Fibroblast of lung (primary cell): Measurements from ENCODE around the gene HSD17B8. TPM values are rescaled to one million over a fixed set of nuclear protein-coding genes. Genes with fewer than 3 reads are reported as not detected.

ENCODE experiments used
- DNase-seq, 2 donors: peaks; one replicate each; pipeline versions ENCODE4 v3.0.0 to v3.0.0-alpha.2; 2010; ENCODE audit warnings: low read depth in 2 of 2
- H2AFZ ChIP-seq: 2 replicates; pipeline ENCODE4 v1.5.1; 2012; ENCODE audit warnings: low read length, control low read depth, inconsistent platforms
- H3K27ac ChIP-seq: 2 replicates; pipeline ENCODE4 v1.5.1; 2011; ENCODE audit warnings: low read length, control low read depth; ENCODE audit not compliant: insufficient read depth
- H3K27me3 ChIP-seq: 2 replicates; pipeline ENCODE4 v1.5.1; 2011; ENCODE audit warnings: mild to moderate bottlenecking, low read length; ENCODE audit not compliant: control insufficient read depth, insufficient read depth
- H3K36me3 ChIP-seq: 2 replicates; pipeline ENCODE4 v1.5.1; 2011; ENCODE audit warnings: low read length; ENCODE audit not compliant: control insufficient read depth, insufficient read depth
- H3K4me1 ChIP-seq: 2 replicates; pipeline ENCODE4 v1.5.1; 2011; ENCODE audit warnings: low read length; ENCODE audit not compliant: control insufficient read depth, insufficient read depth; ENCODE audit errors: extremely low read depth
- H3K4me2 ChIP-seq: 2 replicates; pipeline ENCODE4 v1.5.1; 2011; ENCODE audit warnings: low read length, control low read depth; ENCODE audit not compliant: insufficient read depth; ENCODE audit errors: extremely low read depth
- H3K4me3 ChIP-seq, 4 experiments: fragments of 200-600 bp in 1 of 4; sonication (generic) in 1 of 4; replicated peaks in 1 of 4; 2 replicates each; pipeline ENCODE4 v1.5.1; 2011 to 2016; ENCODE audit warnings: low read length in 4 of 4, low read depth in 3 of 4, mild to moderate bottlenecking in 3 of 4, control low read depth in 2 of 4, inconsistent platforms in 1 of 4, mixed read lengths in 1 of 4; ENCODE audit not compliant: insufficient read depth in 1 of 4; ENCODE audit errors: control extremely low read depth in 1 of 4
- H3K79me2 ChIP-seq: 2 replicates; pipeline ENCODE4 v1.5.1; 2012; ENCODE audit warnings: mild to moderate bottlenecking, low read length, inconsistent platforms; ENCODE audit not compliant: control insufficient read depth, insufficient read depth
- H3K9ac ChIP-seq: 2 replicates; pipeline ENCODE4 v1.5.1; 2011; ENCODE audit warnings: mild to moderate bottlenecking, low read length, control low read depth; ENCODE audit not compliant: insufficient read depth
- H3K9me3 ChIP-seq: 2 replicates; pipeline ENCODE4 v1.5.1; 2012; ENCODE audit warnings: low read depth, low read length; ENCODE audit not compliant: control insufficient read depth, insufficient read depth
- H4K20me1 ChIP-seq: 2 replicates; pipeline ENCODE4 v1.5.1; 2011; ENCODE audit warnings: low read length; ENCODE audit not compliant: control insufficient read depth, insufficient read depth; ENCODE audit errors: extremely low read depth
- EZH2 ChIP-seq: IDR thresholded peaks from 2 replicates; pipeline ENCODE4 v1.5.1; 2012; ENCODE audit warnings: low read length, control low read depth, mild to moderate bottlenecking; ENCODE audit errors: missing control alignments
- polyA plus RNA-seq, 2 donors: library from polyadenylated mRNA; depleted of rRNA in 1 of 2; stranded (reverse) in 1 of 2; unstranded in 1 of 2; fragments of >200 nt; gene quantifications; 2 replicates each; pipeline ENCODE4 v1.2.1, GENCODE V29; 2011 to 2012; ENCODE audit warnings: missing spikeins in 1 of 2
- total RNA-seq: library from RNA; depleted of rRNA; stranded (reverse); fragments of >200 nt; gene quantifications from 2 replicates; pipeline ENCODE4 v1.2.1, GENCODE V29; 2014
- TF ChIP-seq, protein P1 (sequence below), 2 donors: IDR thresholded peaks in 1 of 2; conservative IDR thresholded peaks in 1 of 2; 1 replicate in 1 of 2; 2 replicates in 1 of 2; pipeline ENCODE4 v1.5.1; 2011 to 2012; ENCODE audit warnings: low read length in 2 of 2, control low read depth in 1 of 2, inconsistent platforms in 1 of 2, low read depth in 1 of 2, mild to moderate bottlenecking in 1 of 2

HSD17B8 gene
- total and polyA plus RNA-seq, 2 donors (not counting 1 experiment from before 2014, with no cell fraction given): 4.9 to 11.4 TPM

DNA sequence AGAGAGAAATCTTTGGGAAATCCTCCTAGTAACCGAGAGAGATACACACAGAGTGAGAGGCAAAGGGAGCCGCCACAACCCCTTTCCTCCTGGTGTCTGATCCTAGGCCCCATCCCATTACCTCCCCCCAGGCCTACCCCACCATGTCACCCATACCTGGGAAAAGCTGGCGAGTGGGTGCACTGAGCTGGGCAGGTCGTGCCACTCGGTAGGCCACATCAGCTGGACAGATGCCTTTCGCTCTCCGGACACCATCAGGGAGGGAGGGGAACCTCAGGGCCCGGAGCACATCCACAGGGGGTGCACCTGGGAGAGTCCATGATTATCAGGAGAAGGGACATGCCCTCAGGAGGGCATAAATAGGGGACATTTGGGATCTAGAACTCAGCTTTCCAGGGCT is 15.3 kb upstream of the HSD17B8 start:
- no peak overlapping the region for H3K27ac ChIP-seq
- no peaks in the 10 kb centered on the region for H3K79me2 ChIP-seq
- H2AFZ ChIP-seq: no peak overlapping the region
- H3K9ac ChIP-seq: no peak overlapping the region
- TF ChIP-seq, protein P1, sequence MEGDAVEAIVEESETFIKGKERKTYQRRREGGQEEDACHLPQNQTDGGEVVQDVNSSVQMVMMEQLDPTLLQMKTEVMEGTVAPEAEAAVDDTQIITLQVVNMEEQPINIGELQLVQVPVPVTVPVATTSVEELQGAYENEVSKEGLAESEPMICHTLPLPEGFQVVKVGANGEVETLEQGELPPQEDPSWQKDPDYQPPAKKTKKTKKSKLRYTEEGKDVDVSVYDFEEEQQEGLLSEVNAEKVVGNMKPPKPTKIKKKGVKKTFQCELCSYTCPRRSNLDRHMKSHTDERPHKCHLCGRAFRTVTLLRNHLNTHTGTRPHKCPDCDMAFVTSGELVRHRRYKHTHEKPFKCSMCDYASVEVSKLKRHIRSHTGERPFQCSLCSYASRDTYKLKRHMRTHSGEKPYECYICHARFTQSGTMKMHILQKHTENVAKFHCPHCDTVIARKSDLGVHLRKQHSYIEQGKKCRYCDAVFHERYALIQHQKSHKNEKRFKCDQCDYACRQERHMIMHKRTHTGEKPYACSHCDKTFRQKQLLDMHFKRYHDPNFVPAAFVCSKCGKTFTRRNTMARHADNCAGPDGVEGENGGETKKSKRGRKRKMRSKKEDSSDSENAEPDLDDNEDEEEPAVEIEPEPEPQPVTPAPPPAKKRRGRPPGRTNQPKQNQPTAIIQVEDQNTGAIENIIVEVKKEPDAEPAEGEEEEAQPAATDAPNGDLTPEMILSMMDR (conservative IDR thresholded peaks at IDR 0.05 in 1 of 2, IDR thresholded peaks at IDR 0.05 in 1 of 2; ENCODE audit: low read depth in 1 of 2, low read length in 2 of 2): no peak
- no peak for TF ChIP-seq EZH2
- H3K36me3 ChIP-seq: no peaks in the 10 kb centered on the region
- no peaks in the 10 kb centered on the region for H4K20me1 ChIP-seq
- H3K4me1 ChIP-seq: no peaks in the 10 kb centered on the region
- H3K9me3 ChIP-seq: no peaks in the 10 kb centered on the region
- H3K4me2 ChIP-seq: no peak overlapping the region
- peaks cover 23% of the 10 kb centered on the region for H3K27me3 ChIP-seq
- no peak overlapping the region for H3K4me3 ChIP-seq
- DNase-seq: no peak

DNA sequence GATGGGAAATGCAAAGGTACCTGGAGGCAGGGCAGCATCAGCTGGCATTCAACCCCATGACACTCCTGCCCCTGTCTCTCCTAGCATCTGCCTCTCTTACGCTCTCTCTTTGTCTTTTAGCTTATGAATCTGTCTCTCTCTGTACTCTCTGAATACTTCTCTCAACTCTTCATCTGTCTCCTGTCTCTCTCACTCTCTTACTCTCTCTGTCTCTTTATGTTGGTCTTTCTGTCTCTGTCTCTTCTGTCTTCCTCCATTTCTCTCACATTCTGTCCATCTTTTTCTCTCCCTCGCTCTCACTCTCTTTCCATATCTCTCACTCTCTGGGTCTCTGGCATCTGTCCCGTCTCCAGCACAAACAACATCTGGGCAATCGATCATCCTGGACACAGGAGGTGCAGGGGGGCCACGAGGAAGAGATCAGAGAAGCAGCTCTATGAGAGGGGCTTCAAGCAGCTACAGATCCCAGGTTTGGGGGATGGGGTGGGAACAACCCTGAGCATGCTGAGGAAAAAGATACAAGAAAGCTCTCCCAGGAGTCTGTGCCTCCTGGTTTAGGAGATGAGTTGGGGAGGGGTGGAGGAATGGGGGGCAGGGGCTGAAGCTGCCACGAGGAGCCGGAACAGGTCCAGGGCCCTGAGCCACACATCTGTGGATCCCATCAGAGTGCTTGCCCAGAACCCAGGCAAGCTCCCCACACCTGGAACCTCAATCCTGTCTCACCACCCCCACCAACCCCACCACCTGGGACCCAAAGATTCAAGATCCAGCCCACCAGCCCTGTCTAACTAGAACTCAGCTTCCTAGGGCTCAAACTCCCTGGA is 14.6 kb upstream of the HSD17B8 start:
- Histone ChIP-seq H3K9ac (no peak overlapping the region), H2AFZ (no peak overlapping the region), H3K4me1 (no peaks in the 10 kb centered on the region), H3K4me2 (no peak overlapping the region), H3K79me2 (no peaks in the 10 kb centered on the region), H3K27ac (no peak overlapping the region), H3K27me3 (peaks cover 23% of the 10 kb centered on the region), H3K9me3 (no peaks in the 10 kb centered on the region), H3K36me3 (peaks cover under 1% of the 10 kb centered on the region), H3K4me3 (no peak overlapping the region), H4K20me1 (no peaks in the 10 kb centered on the region)
- DNase-seq: no peak
- TF ChIP-seq, protein P1 (conservative IDR thresholded peaks at IDR 0.05 in 1 of 2, IDR thresholded peaks at IDR 0.05 in 1 of 2; ENCODE audit: low read depth in 1 of 2, low read length in 2 of 2): no peak
- TF ChIP-seq EZH2: no peak

DNA sequence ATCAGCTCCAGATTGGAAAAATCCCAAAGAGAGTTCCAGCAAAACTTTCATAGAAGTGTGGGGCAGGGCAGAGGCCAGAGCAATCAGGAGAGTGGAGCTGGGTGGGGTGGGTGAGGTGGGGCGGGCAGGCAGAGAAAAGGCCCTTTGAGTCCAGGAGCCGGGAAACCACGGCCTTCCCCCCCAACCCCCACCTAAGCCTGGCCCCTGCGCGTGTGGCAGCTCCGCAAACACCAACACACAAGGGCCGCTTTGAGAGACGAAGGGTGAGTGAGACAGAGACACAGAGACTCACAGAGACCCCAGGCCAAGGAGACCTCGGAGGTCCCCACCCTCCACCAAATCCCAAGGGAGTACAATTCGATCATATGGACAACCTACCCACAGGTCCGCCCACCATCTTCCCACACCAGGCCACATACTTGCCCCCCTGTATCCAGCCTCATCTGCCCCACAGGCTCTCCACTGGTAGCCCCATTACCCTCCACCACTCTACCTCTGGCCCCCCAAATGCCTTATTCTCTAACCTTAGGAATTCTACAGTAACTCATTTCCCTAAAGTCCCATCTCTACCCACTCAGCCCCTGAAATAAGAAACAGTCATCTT is 13.8 kb upstream of the HSD17B8 start:
- H3K27me3 ChIP-seq: peaks cover 23% of the 10 kb centered on the region

More for the DNA sequence above, 13.8 kb upstream of the HSD17B8 start:
- Histone ChIP-seq H3K79me2 (no peaks in the 10 kb centered on the region), H3K9ac (no peak overlapping the region), H3K4me1 (no peaks in the 10 kb centered on the region), H2AFZ (no peak overlapping the region), H4K20me1 (no peaks in the 10 kb centered on the region), H3K27ac (no peak overlapping the region), H3K9me3 (no peaks in the 10 kb centered on the region), H3K4me3 (no peak overlapping the region), H3K4me2 (no peak overlapping the region), H3K36me3 (peaks cover 7% of the 10 kb centered on the region)
- DNase-seq: no peak
- TF ChIP-seq, protein P1 (conservative IDR thresholded peaks at IDR 0.05 in 1 of 2, IDR thresholded peaks at IDR 0.05 in 1 of 2; ENCODE audit: low read depth in 1 of 2, low read length in 2 of 2): no peak
- no peak for TF ChIP-seq EZH2
